Measurements from ENCODE around the gene CIB1.

GRCh38 chr15:90188914-90189748 lies 44.6 kb downstream of the CIB1 start:
- TF ChIP-seq CTCF (IDR thresholded peaks at IDR 0.05): no peak
- no peak for TF ChIP-seq POLR2A (IDR thresholded peaks at IDR 0.05)

All from uterus (tissue), 2 donors.